Measurements from ENCODE around the gene RHOF. TPM values are rescaled to one million over a fixed set of nuclear protein-coding genes. Genes with fewer than 3 reads are reported as not detected.

Gene RHOF
- total RNA-seq, 4 donors from 2014 or later, result 9.4 to 15.7 (median 12.1) TPM

GRCh38 chr12:121831571-121832245 is 38.2 kb upstream of the RHOF start:
- Histone ChIP-seq H3K27ac (no peak overlapping the region), H3K27me3 (no peaks in the 10 kb centered on the region), H3K4me1 (peaks cover 0 to 18% (median 0%) of the 10 kb centered on the region in 3 donors), H3K36me3 (peaks cover 0 to 64% of the 10 kb centered on the region in 2 donors), H3K4me3 (no peak overlapping the region), H3K9me3 (no peaks in the 10 kb centered on the region)
- WGBS, 2 donors (ENCODE audit: low coverage in 1 of 2), result 86 to 92% methylated on average over 10 to 16 of the region's 19 CpGs
- TF ChIP-seq CTCF (IDR thresholded peaks at IDR 0.05), result no peak
- no peak for TF ChIP-seq POLR2A (IDR thresholded peaks at IDR 0.05)
- TF ChIP-seq EP300 (IDR thresholded peaks at IDR 0.05), result no peak
- TF ChIP-seq POLR2AphosphoS5 (IDR thresholded peaks at IDR 0.05), result no peak
- no peak for ATAC-seq

GRCh38 chr12:121830588-121831265 is 37.2 kb upstream of the RHOF start:
- no peak for TF ChIP-seq CTCF (IDR thresholded peaks at IDR 0.05)
- TF ChIP-seq POLR2AphosphoS5 (IDR thresholded peaks at IDR 0.05), result no peak
- no peak for TF ChIP-seq POLR2A (IDR thresholded peaks at IDR 0.05)
- TF ChIP-seq EP300 (IDR thresholded peaks at IDR 0.05), result no peak
- WGBS, 2 donors (ENCODE audit: low coverage in 1 of 2), result 59 to 83% methylated on average over 2 to 3 of the region's 29 CpGs
- Histone ChIP-seq H3K27me3 (no peaks in the 10 kb centered on the region), H3K9me3 (no peaks in the 10 kb centered on the region), H3K4me3 (no peak overlapping the region), H3K36me3 (peaks cover 0 to 73% of the 10 kb centered on the region in 2 donors), H3K4me1 (peaks cover 0 to 18% (median 0%) of the 10 kb centered on the region in 3 donors), H3K27ac (no peak overlapping the region)
- no peak for ATAC-seq

GRCh38 chr12:121830134-121830533 is 36.6 kb upstream of the RHOF start:
- Histone ChIP-seq H3K27me3 (no peaks in the 10 kb centered on the region), H3K4me1 (peaks cover 0 to 24% (median 0%) of the 10 kb centered on the region in 3 donors), H3K4me3 (no peak overlapping the region), H3K36me3 (peaks cover 0 to 77% of the 10 kb centered on the region in 2 donors), H3K27ac (peak overlapping the region in 2 of 4 donors; percentile 16 to 39), H3K9me3 (no peaks in the 10 kb centered on the region)
- TF ChIP-seq POLR2A (IDR thresholded peaks at IDR 0.05) (no peak), POLR2AphosphoS5 (IDR thresholded peaks at IDR 0.05) (no peak), EP300 (IDR thresholded peaks at IDR 0.05) (no peak), CTCF (IDR thresholded peaks at IDR 0.05) (no peak)
- ATAC-seq, result no peak
- 78 to 87% methylated on average over 3 to 11 of the region's 23 CpGs for WGBS, 2 donors (ENCODE audit: low coverage in 1 of 2)

- WGBS, 2 donors (ENCODE audit: low coverage in 1 of 2), result 33 to 71% methylated on average over 1 to 4 of the region's 7 CpGs
- ATAC-seq, result no peak
- Histone ChIP-seq H3K4me1 (peaks cover 0 to 25% (median 0%) of the 10 kb centered on the region in 3 donors), H3K4me3 (no peak overlapping the region), H3K36me3 (peaks cover 0 to 84% of the 10 kb centered on the region in 2 donors), H3K9me3 (no peaks in the 10 kb centered on the region), H3K27me3 (no peaks in the 10 kb centered on the region), H3K27ac (peak overlapping the region in 3 of 4 donors; percentile 0 to 39 (median 16))
- TF ChIP-seq CTCF (IDR thresholded peaks at IDR 0.05), result peak in 1 of 4 experiments; percentile 13
- no peak for TF ChIP-seq EP300 (IDR thresholded peaks at IDR 0.05)
- TF ChIP-seq POLR2AphosphoS5 (IDR thresholded peaks at IDR 0.05), result no peak
Observed at GRCh38 chr12:121829250-121829918, 35.9 kb upstream of the RHOF start.

Data from gastroesophageal sphincter (tissue), 4 donors.